GM21723 (cell line): ENCODE measurements around the gene CFAP58.

ENCODE experiments used
- ATAC-seq: cut with Tn5 transposase; IDR thresholded peaks from one replicate; pipeline ENCODE4 v1.9.1; 2021; ENCODE audit warnings: mild to moderate bottlenecking, moderate library complexity; ENCODE audit not compliant: unreplicated experiment

The CFAP58 gene

GRCh38 chr10:104321226-104321625 lies 32.4 kb upstream of the CFAP58 start:
- ATAC-seq, result no peak

- no peak for ATAC-seq
These were observed 31.8 kb upstream of the CFAP58 start for GRCh38 chr10:104321725-104322415.

- no peak for ATAC-seq
These were observed 31.2 kb upstream of the CFAP58 start for GRCh38 chr10:104322416-104322782.

GRCh38 chr10:104323085-104323484 lies 30.5 kb upstream of the CFAP58 start:
- no peak for ATAC-seq

GRCh38 chr10:104323760-104324201 lies 29.9 kb upstream of the CFAP58 start:
- ATAC-seq, result no peak

- no peak for ATAC-seq
These were observed 29.4 kb upstream of the CFAP58 start for GRCh38 chr10:104324221-104324686.

GRCh38 chr10:104324931-104325330 lies 28.7 kb upstream of the CFAP58 start:
- ATAC-seq, result no peak

- ATAC-seq, result no peak
These were observed 27.9 kb upstream of the CFAP58 start for GRCh38 chr10:104325436-104326435.

GRCh38 chr10:104326991-104327610 lies 26.5 kb upstream of the CFAP58 start:
- ATAC-seq, result no peak

GRCh38 chr10:104327745-104328645 lies 25.6 kb upstream of the CFAP58 start:
- no peak for ATAC-seq

- no peak for ATAC-seq
These were observed 25.1 kb upstream of the CFAP58 start for GRCh38 chr10:104328646-104328895.

GRCh38 chr10:104328896-104329710 lies 24.5 kb upstream of the CFAP58 start:
- peak; percentile 46 for ATAC-seq

GRCh38 chr10:104329735-104330134 lies 23.9 kb upstream of the CFAP58 start:
- no peak for ATAC-seq

GRCh38 chr10:104330168-104331110 lies 23.2 kb upstream of the CFAP58 start:
- ATAC-seq, result no peak

GRCh38 chr10:104331208-104331838 lies 22.3 kb upstream of the CFAP58 start:
- ATAC-seq, result no peak

GRCh38 chr10:104332243-104333031 lies 21.2 kb upstream of the CFAP58 start:
- no peak for ATAC-seq

GRCh38 chr10:104333032-104333727 lies 20.5 kb upstream of the CFAP58 start:
- ATAC-seq, result no peak
